ENCODE measurements around the gene GNG12. TPM values are rescaled to one million over a fixed set of nuclear protein-coding genes. Genes with fewer than 3 reads are reported as not detected.
A peak's percentile ranks its signal among the peaks of the same experiment; 100 is the strongest.

Gene GNG12
- total and polyA plus RNA-seq, 2 experiments from 2014 or later, result 265 to 309 TPM

DNA sequence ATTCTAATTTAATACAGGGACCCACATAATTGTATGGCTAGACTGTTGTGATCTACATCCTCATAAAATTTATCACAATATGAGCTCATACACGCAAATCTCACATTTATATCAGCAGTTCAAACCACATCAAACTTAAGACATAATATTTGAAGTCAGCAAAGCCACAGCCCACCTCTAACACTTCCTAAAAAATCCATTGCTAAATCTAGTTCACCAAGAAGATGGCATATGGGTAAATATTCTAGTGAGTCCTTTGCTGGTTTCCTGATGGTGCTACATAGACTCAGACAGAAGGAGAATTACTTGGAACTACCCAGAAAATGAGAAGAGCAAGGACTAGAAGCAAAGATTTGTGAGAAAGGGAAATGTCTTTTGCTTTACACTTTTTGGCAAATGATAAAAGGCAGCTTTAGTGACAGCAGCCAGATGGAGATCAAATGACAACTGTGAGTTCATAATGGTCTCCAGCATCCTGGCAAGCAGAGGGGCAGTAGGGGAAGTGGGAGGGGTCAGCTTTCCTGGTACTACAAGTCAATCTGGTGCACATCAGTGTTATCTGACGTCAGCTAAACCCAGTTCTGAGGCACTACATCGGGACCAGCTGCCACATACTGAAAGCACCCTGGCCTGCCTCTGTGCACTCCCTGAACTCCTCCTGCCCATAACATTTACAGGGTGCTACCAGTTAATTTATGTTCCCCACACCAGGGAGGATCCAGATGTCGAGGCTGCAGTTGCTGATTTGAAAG is 158.8 kb downstream of the GNG12 start:
- peak; percentile 45 for DNase-seq
- Histone ChIP-seq H3K4me2 (ENCODE audit: unreplicated experiment) (peak overlapping the region; percentile 19), H3K79me2 (ENCODE audit: insufficient read depth) (no peaks in the 10 kb centered on the region), H3K27ac (no peak overlapping the region), H3K9ac (no peak overlapping the region), H3K9me3 (ENCODE audit: low read depth) (no peaks in the 10 kb centered on the region), H4K20me1 (ENCODE audit: insufficient read depth) (no peaks in the 10 kb centered on the region), H3K4me3 (no peak overlapping the region), H3K36me3 (ENCODE audit: low read depth) (no peaks in the 10 kb centered on the region), H3K4me1 (ENCODE audit: insufficient read depth) (no peaks in the 10 kb centered on the region), H3K9me2 (ENCODE audit: insufficient read depth) (no peaks in the 10 kb centered on the region), H2AFZ (peak overlapping the region; percentile 56), H3F3A (ENCODE audit: insufficient read depth) (0 out of 2 replicates have a peak, but pooled peaks cover 5% of the 10 kb centered on the region), H3K27me3 (replicated peaks; ENCODE audit: insufficient read depth) (no peaks in the 10 kb centered on the region)
- 27 to 30% methylated on average over 4 of the region's 4 CpGs for WGBS, 2 experiments (ENCODE audit: low coverage in 1 of 2, low lambda C conversion rate in 2 of 2, missing lambda C conversion rate in 2 of 2)
- in situ Hi-C loops (cut with MboI), result no loop called here
- TF ChIP-seq EZH2 (IDR thresholded peaks at IDR 0.05; ENCODE audit: insufficient read depth, poor library complexity, severe bottlenecking) (no peak), EZH2phosphoT487 (IDR thresholded peaks at IDR 0.05; ENCODE audit: insufficient read depth, low read depth) (no peak)

DNA sequence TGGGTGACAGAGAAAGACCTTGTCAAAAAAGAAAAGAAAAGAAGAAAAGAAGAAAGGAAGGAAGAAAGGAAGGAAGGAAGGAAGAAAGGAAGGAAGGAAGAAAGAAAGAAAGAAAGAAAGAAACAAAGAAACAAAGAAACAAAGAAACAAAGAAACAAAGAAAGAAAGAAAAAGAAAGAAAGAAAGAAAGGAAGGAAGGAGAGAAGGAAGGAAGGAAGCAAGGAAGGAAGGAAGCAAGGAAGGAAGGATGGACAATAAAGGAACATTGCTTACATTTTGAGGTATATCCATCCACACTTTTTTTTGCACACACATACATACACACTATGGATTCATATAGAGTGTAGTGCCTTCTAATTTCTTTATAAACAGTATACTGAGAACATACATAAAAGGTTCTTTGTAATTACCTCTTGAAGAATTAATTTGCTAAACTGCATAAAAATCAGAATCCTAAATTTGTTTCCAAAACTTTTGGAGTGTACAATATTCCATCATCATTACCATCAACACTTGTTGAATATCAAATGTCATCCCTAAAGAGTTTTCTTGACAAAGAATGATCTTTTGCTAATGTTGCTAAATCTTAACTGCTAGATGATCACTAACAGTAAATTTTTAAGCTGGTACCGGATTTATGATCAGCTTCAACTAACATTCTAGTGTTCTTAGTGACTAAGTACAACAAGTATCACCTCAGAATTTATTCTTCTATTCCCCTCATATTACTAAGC is 159.6 kb downstream of the GNG12 start:
- Histone ChIP-seq H3K4me3 (no peak overlapping the region), H2AFZ (no peak overlapping the region), H3F3A (ENCODE audit: insufficient read depth) (0 out of 2 replicates have a peak, but pooled peaks cover 5% of the 10 kb centered on the region), H3K27me3 (replicated peaks; ENCODE audit: insufficient read depth) (no peaks in the 10 kb centered on the region), H3K9me3 (ENCODE audit: low read depth) (no peaks in the 10 kb centered on the region), H3K4me2 (ENCODE audit: unreplicated experiment) (no peak overlapping the region), H3K27ac (no peak overlapping the region), H3K9ac (no peak overlapping the region), H4K20me1 (ENCODE audit: insufficient read depth) (no peaks in the 10 kb centered on the region), H3K36me3 (ENCODE audit: low read depth) (no peaks in the 10 kb centered on the region), H3K9me2 (ENCODE audit: insufficient read depth) (no peaks in the 10 kb centered on the region), H3K79me2 (ENCODE audit: insufficient read depth) (no peaks in the 10 kb centered on the region), H3K4me1 (ENCODE audit: insufficient read depth) (no peaks in the 10 kb centered on the region)
- TF ChIP-seq EZH2 (IDR thresholded peaks at IDR 0.05; ENCODE audit: insufficient read depth, poor library complexity, severe bottlenecking), result no peak
- TF ChIP-seq EZH2phosphoT487 (IDR thresholded peaks at IDR 0.05; ENCODE audit: insufficient read depth, low read depth), result no peak
- in situ Hi-C loops (cut with MboI), result no loop called here
- DNase-seq, result no peak
- WGBS, 2 experiments (ENCODE audit: low coverage in 1 of 2, low lambda C conversion rate in 2 of 2, missing lambda C conversion rate in 2 of 2), result 32 to 45% methylated on average over 1 of the region's 1 CpG

DNA sequence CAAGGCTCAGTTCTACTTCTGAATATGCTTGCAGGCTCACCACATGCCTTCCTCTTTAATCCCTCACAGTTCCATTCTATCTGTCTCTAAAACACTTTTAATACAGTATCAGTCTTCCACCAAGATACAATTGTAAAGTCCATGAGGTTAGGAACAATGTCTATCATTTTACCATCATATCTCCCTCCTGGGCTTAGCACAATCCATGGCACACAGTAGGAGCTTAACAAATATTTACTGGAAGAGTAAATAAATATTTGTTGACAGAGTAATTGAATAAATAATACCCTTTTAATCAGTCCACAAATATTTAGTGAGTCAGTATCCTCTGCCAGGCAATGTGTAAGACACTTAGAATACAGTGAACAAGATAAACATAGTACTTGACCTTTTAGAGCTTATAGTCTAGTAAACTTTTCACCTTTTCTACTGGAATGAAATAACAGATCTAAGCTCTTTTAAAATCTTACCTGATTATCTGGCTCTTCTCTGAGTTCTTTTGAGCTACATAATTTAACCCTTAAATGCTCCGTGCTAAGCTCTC is 160.9 kb downstream of the GNG12 start:
- Histone ChIP-seq H3K27me3 (replicated peaks; ENCODE audit: insufficient read depth) (no peaks in the 10 kb centered on the region), H3K9ac (no peak overlapping the region), H3K4me1 (ENCODE audit: insufficient read depth) (no peaks in the 10 kb centered on the region), H3K9me2 (ENCODE audit: insufficient read depth) (no peaks in the 10 kb centered on the region), H3K79me2 (ENCODE audit: insufficient read depth) (no peaks in the 10 kb centered on the region), H3K9me3 (ENCODE audit: low read depth) (no peaks in the 10 kb centered on the region), H3K4me2 (ENCODE audit: unreplicated experiment) (no peak overlapping the region), H2AFZ (no peak overlapping the region), H3K27ac (no peak overlapping the region), H3K36me3 (ENCODE audit: low read depth) (no peaks in the 10 kb centered on the region), H4K20me1 (ENCODE audit: insufficient read depth) (no peaks in the 10 kb centered on the region), H3F3A (ENCODE audit: insufficient read depth) (0 out of 2 replicates have a peak, but pooled peaks cover 5% of the 10 kb centered on the region), H3K4me3 (no peak overlapping the region)
- TF ChIP-seq EZH2phosphoT487 (IDR thresholded peaks at IDR 0.05; ENCODE audit: insufficient read depth, low read depth) (no peak), EZH2 (IDR thresholded peaks at IDR 0.05; ENCODE audit: insufficient read depth, poor library complexity, severe bottlenecking) (no peak)
- 96 to 97% methylated on average over 1 of the region's 1 CpG for WGBS, 2 experiments (ENCODE audit: low coverage in 1 of 2, low lambda C conversion rate in 2 of 2, missing lambda C conversion rate in 2 of 2)
- no peak for DNase-seq
- in situ Hi-C loops (cut with MboI), result no loop called here

DNA sequence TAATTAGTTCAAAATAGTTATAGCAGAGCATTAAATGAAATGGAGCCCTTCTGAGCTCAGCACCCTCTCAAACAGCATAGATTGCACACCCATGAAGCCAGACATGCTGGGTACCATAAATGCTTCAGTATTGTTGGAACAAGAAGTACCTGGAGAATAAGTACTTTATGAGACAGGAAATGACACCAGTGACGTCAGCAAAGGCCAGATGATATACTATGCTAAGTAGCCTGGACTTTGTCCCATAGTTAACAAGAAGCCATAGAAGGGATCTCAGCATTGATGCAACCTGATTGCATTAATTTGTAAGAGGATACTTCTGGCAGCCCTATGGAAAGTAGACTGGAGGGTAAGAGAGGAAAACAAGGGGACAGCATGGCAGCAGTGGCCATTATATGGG is 164.6 kb downstream of the GNG12 start:
- in situ Hi-C loops (cut with MboI), result no loop called here
- 27 to 62% methylated on average over 1 of the region's 1 CpG for WGBS, 2 experiments (ENCODE audit: low coverage in 1 of 2, low lambda C conversion rate in 2 of 2, missing lambda C conversion rate in 2 of 2)
- no peak overlapping the region for H3K4me3 ChIP-seq
- DNase-seq, result no peak
- H3K4me1 ChIP-seq (ENCODE audit: insufficient read depth), result no peaks in the 10 kb centered on the region; the same call in 1 of the 2 replicates
- no peaks in the 10 kb centered on the region for H4K20me1 ChIP-seq (ENCODE audit: insufficient read depth)
- no peak overlapping the region for H3K4me2 ChIP-seq (ENCODE audit: unreplicated experiment)
- no peak overlapping the region for H3K27ac ChIP-seq
- H3K27me3 ChIP-seq (replicated peaks; ENCODE audit: insufficient read depth), result no peaks in the 10 kb centered on the region
- no peaks in the 10 kb centered on the region for H3K79me2 ChIP-seq (ENCODE audit: insufficient read depth)
- no peak overlapping the region for H2AFZ ChIP-seq
- no peaks in the 10 kb centered on the region for H3F3A ChIP-seq (ENCODE audit: insufficient read depth)
- TF ChIP-seq EZH2 (IDR thresholded peaks at IDR 0.05; ENCODE audit: insufficient read depth, poor library complexity, severe bottlenecking), result no peak
- TF ChIP-seq EZH2phosphoT487 (IDR thresholded peaks at IDR 0.05; ENCODE audit: insufficient read depth, low read depth), result no peak
- no peak overlapping the region for H3K9ac ChIP-seq
- no peaks in the 10 kb centered on the region for H3K36me3 ChIP-seq (ENCODE audit: low read depth)
- no peaks in the 10 kb centered on the region for H3K9me3 ChIP-seq (ENCODE audit: low read depth)
- no peaks in the 10 kb centered on the region for H3K9me2 ChIP-seq (ENCODE audit: insufficient read depth)
